Measurements from ENCODE around the gene HORMAD2. TPM values are rescaled to one million over a fixed set of nuclear protein-coding genes. Genes with fewer than 3 reads are reported as not detected.

Gene HORMAD2
- total RNA-seq, 1 experiment from 2014 or later: not detected

DNA sequence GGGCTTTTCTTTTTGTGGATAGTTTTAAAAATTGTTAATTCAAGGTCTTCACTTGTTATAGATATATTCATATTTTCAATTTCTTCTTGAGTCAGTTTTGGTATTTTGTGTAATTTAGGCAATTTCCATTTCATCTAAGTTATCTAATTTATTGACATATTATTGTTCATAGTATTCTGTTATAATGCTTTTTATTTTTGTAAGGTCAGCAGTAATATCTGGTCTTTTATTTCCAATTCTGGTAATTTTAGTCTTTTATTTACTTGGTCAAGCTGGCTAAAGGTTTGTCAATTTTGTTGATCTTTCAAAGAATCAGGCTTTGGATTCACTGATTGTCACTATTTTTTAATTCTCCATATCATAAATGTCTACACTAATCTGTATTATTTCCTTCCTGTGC is 60.1 kb downstream of the HORMAD2 start:
- CTCF ChIA-PET: no interaction called here
- TF ChIP-seq, protein P1, sequence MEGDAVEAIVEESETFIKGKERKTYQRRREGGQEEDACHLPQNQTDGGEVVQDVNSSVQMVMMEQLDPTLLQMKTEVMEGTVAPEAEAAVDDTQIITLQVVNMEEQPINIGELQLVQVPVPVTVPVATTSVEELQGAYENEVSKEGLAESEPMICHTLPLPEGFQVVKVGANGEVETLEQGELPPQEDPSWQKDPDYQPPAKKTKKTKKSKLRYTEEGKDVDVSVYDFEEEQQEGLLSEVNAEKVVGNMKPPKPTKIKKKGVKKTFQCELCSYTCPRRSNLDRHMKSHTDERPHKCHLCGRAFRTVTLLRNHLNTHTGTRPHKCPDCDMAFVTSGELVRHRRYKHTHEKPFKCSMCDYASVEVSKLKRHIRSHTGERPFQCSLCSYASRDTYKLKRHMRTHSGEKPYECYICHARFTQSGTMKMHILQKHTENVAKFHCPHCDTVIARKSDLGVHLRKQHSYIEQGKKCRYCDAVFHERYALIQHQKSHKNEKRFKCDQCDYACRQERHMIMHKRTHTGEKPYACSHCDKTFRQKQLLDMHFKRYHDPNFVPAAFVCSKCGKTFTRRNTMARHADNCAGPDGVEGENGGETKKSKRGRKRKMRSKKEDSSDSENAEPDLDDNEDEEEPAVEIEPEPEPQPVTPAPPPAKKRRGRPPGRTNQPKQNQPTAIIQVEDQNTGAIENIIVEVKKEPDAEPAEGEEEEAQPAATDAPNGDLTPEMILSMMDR (IDR thresholded peaks at IDR 0.05; ENCODE audit: unreplicated experiment): no peak
- no TSS peak for BruUV-seq (replicated peaks)
- no peak for DNase-seq
- no peak overlapping the region for H3K27ac Mint-ChIP-seq (ENCODE audit: unreplicated experiment)
- no peaks in the 10 kb centered on the region for H3K4me1 Mint-ChIP-seq (ENCODE audit: low read depth, unreplicated experiment)
- intact Hi-C loops (cut with micrococcal nuclease; ENCODE audit: unreplicated experiment): no loop called here
- peaks cover 11% of the 10 kb centered on the region for H3K9me3 Mint-ChIP-seq (ENCODE audit: low read depth, unreplicated experiment)
- H3K36me3 Mint-ChIP-seq (ENCODE audit: insufficient read depth, unreplicated experiment): no peaks in the 10 kb centered on the region
- no peaks in the 10 kb centered on the region for H3K27me3 Mint-ChIP-seq (ENCODE audit: unreplicated experiment)
- no peak overlapping the region for H3K4me3 Mint-ChIP-seq (ENCODE audit: low read depth, unreplicated experiment)

DNA sequence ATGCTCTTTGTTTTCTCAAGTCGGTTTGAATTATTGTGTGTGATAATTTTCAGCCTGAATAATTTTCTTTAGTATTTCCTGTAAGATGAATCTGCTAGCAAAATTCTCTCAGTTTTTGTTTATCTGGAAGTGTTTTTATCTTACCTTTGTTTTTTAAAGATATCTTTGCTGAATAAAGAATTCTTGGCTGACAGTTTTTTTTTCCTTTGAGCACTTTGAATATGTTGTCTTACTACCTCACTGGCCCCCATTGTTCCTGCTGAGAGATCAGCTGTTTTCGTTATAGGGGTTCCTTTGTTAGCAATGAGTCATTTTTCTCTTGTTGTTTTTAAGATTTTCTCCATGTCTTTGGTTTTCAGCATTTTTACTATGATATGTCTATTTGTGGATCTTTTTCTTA is 63.0 kb downstream of the HORMAD2 start:
- Mint-ChIP-seq H3K9me3 (ENCODE audit: low read depth, unreplicated experiment) (peaks cover 11% of the 10 kb centered on the region), H3K36me3 (ENCODE audit: insufficient read depth, unreplicated experiment) (no peaks in the 10 kb centered on the region), H3K27ac (ENCODE audit: unreplicated experiment) (no peak overlapping the region), H3K27me3 (ENCODE audit: unreplicated experiment) (no peaks in the 10 kb centered on the region), H3K4me3 (ENCODE audit: low read depth, unreplicated experiment) (no peak overlapping the region), H3K4me1 (ENCODE audit: low read depth, unreplicated experiment) (no peaks in the 10 kb centered on the region)
- DNase-seq: no peak
- CTCF ChIA-PET: interaction anchor here (0.5 kb wide), 1 partner anchor 11 kb away, joined by 3 read pairs; no protein-coding TSS in a partner anchor
- BruUV-seq (replicated peaks): no TSS peak
- intact Hi-C loops (cut with micrococcal nuclease; ENCODE audit: unreplicated experiment): no loop called here
- TF ChIP-seq, protein P1 (IDR thresholded peaks at IDR 0.05; ENCODE audit: unreplicated experiment): no peak

DNA sequence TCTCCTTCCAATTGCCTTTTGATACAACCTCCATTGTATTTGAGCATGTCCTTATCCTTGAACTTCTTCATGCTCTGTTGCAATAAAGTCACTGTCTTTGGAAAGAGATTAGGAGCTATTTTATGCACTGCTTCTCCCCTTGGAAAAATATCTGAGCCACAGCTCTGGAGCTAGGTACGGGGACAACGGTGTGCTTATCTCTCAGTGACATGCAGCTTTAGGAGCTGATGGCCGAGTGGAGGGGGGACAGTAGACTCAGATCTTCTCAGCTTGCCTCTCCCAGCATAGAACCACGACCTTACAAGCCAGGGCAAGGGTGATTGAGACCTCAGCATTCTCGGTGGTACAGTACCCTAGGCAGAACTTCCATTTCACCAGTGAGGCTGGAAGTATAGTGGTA is 64.1 kb downstream of the HORMAD2 start:
- H3K36me3 Mint-ChIP-seq (ENCODE audit: insufficient read depth, unreplicated experiment): no peaks in the 10 kb centered on the region
- no peak for DNase-seq
- H3K4me1 Mint-ChIP-seq (ENCODE audit: low read depth, unreplicated experiment): no peaks in the 10 kb centered on the region
- peaks cover 11% of the 10 kb centered on the region for H3K9me3 Mint-ChIP-seq (ENCODE audit: low read depth, unreplicated experiment)
- intact Hi-C loops (cut with micrococcal nuclease; ENCODE audit: unreplicated experiment): no loop called here
- CTCF ChIA-PET: no interaction called here
- H3K27ac Mint-ChIP-seq (ENCODE audit: unreplicated experiment): no peak overlapping the region
- TF ChIP-seq, protein P1 (IDR thresholded peaks at IDR 0.05; ENCODE audit: unreplicated experiment): no peak
- H3K27me3 Mint-ChIP-seq (ENCODE audit: unreplicated experiment): no peaks in the 10 kb centered on the region
- no TSS peak for BruUV-seq (replicated peaks)
- H3K4me3 Mint-ChIP-seq (ENCODE audit: low read depth, unreplicated experiment): no peak overlapping the region

DNA sequence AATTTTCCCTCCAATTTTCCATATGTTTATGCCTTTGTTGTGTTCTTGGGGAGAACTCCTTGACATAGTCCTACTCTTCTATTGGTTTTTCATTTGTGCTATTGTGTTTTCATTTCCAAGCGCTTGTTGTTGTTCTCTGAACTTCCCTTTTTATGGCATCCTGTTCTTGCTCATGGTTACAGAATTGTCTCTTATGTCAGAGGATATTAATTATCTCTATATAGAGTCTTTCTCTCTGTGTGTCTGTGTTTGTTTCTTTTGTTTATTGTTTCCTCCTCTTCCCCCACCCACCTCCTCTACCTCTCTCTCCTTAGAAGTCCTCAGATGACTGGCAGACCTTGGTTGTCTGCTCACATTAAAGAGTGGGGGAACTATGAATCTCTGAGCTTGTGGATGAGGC is 69.9 kb downstream of the HORMAD2 start:
- Mint-ChIP-seq H3K4me3 (ENCODE audit: low read depth, unreplicated experiment) (no peak overlapping the region), H3K27me3 (ENCODE audit: unreplicated experiment) (no peaks in the 10 kb centered on the region), H3K4me1 (ENCODE audit: low read depth, unreplicated experiment) (no peaks in the 10 kb centered on the region), H3K27ac (ENCODE audit: unreplicated experiment) (no peak overlapping the region), H3K9me3 (ENCODE audit: low read depth, unreplicated experiment) (peaks cover under 1% of the 10 kb centered on the region), H3K36me3 (ENCODE audit: insufficient read depth, unreplicated experiment) (no peaks in the 10 kb centered on the region)
- TF ChIP-seq, protein P1 (IDR thresholded peaks at IDR 0.05; ENCODE audit: unreplicated experiment): no peak
- DNase-seq: no peak
- intact Hi-C loops (cut with micrococcal nuclease; ENCODE audit: unreplicated experiment): no loop called here
- CTCF ChIA-PET: no interaction called here
- BruUV-seq (replicated peaks): no TSS peak

Data from Calu3 (cell line).